Kidney (tissue), 14 donors: ENCODE data around the gene SCP2. TPM values are rescaled to one million over a fixed set of nuclear protein-coding genes. Genes with fewer than 3 reads are reported as not detected.

Experiments used
- DNase-seq, 5 donors: peaks; one replicate each; pipeline ENCODE4 v3.0.0-alpha.2; 2013 to 2020
- FAIRE-seq: peaks from 2 replicates; lab custom pipeline; 2012; peaks lifted over from hg19 to GRCh38; lab: Jason Lieb, UNC
- H3K27ac ChIP-seq, 2 donors: one replicate each; pipeline ENCODE4 v1.7.0; 2013; ENCODE audit warnings: low read depth in 2 of 2, low read length in 2 of 2, inconsistent platforms in 1 of 2
- H3K27me3 ChIP-seq: one replicate; pipeline ENCODE4 v1.7.1; 2013; ENCODE audit warnings: low read length, inconsistent platforms; ENCODE audit not compliant: control insufficient read depth, insufficient read depth
- H3K36me3 ChIP-seq, 3 donors: one replicate each; pipeline versions ENCODE4 v1.7.0 to v1.7.1; 2013; ENCODE audit warnings: low read length in 3 of 3, control low read depth in 1 of 3, inconsistent platforms in 1 of 3; ENCODE audit not compliant: insufficient read depth in 3 of 3, control insufficient read depth in 2 of 3
- H3K4me1 ChIP-seq, 3 donors: one replicate each; pipeline versions ENCODE4 v1.7.0 to v1.7.1; 2013; ENCODE audit warnings: low read length in 3 of 3, inconsistent platforms in 1 of 3, low read depth in 1 of 3; ENCODE audit not compliant: control insufficient read depth in 2 of 3, insufficient read depth in 2 of 3
- H3K4me3 ChIP-seq, 3 donors: one replicate each; pipeline versions ENCODE4 v1.7.0 to v1.8.1; 2013; ENCODE audit warnings: low read length in 3 of 3, control low read depth in 1 of 3, inconsistent platforms in 1 of 3
- H3K9ac ChIP-seq, 3 donors: one replicate each; pipeline versions ENCODE4 v1.7.0 to v1.7.1; 2013; ENCODE audit warnings: low read length in 3 of 3, control low read depth in 1 of 3, inconsistent platforms in 1 of 3
- H3K9me3 ChIP-seq, 3 donors: one replicate each; pipeline versions ENCODE4 v1.7.0 to v1.7.1; 2013; ENCODE audit warnings: low read length in 3 of 3, control low read depth in 1 of 3, inconsistent platforms in 1 of 3; ENCODE audit not compliant: control insufficient read depth in 2 of 3, insufficient read depth in 1 of 3
- CTCF ChIP-seq: IDR thresholded peaks from 3 replicates; pipeline ENCODE4 v1.5.1; 2012; ENCODE audit warnings: mild to moderate bottlenecking, moderate library complexity, borderline replicate concordance; ENCODE audit not compliant: insufficient read depth; ENCODE audit errors: extremely low read depth
- intact Hi-C: fragments of 100-400 bp; cut with DNase I; formaldehyde crosslinking; loops from one replicate; pipeline ENCODE4 v1.11.1; 2022
- polyA plus RNA-seq: library from polyadenylated mRNA; stranded (reverse); fragments of 350-450 nt; fragmentation: Illumina TruSeq; extraction: RNeasy Lipid Tissue Mini Kit (QIAGEN cat#74804); gene quantifications from one replicate; pipeline ENCODE4 v1.2.3, GENCODE V29; 2014; ENCODE audit warnings: low read depth, low replicate concordance; ENCODE audit not compliant: insufficient read depth
- total RNA-seq: library from RNA; stranded (reverse); fragmentation: NEBNext Ultra II Directional; extraction: Animal tissue kit (Norgen Biotek cat#: 25700); gene quantifications from one replicate; pipeline ENCODE4 v1.2.1, GENCODE V29; 2021
- donor health status: control.
- donor health status: control.
- donor health status: control.
- donor health status: control.
- donor health status: control.
- donor health status: DM: yes; HTN: yes; CAD: no.
- donor health status: Normal renal cell carcinoma (clear cell type).

Gene SCP2
- total and polyA plus RNA-seq, 2 donors from 2014 or later = 168 to 226 TPM

GRCh38 chr1:53065391-53065790 is 138.3 kb downstream of the SCP2 start:
- DNase-seq (peak in 1 of 5 donors; percentile 6), FAIRE-seq (no peak)
- H3K9me3 ChIP-seq = no peaks in the 10 kb centered on the region
- no peak overlapping the region for H3K9ac ChIP-seq
- H3K4me3 ChIP-seq = no peak overlapping the region
- peaks cover 0 to 3% (median 0%) of the 10 kb centered on the region in 3 donors for H3K4me1 ChIP-seq
- intact Hi-C loops = no loop called here
- H3K27ac ChIP-seq = no peak overlapping the region
- no peaks in the 10 kb centered on the region for H3K36me3 ChIP-seq
- no peak for TF ChIP-seq CTCF
- no peaks in the 10 kb centered on the region for H3K27me3 ChIP-seq

- TF ChIP-seq CTCF = no peak
- no peaks in the 10 kb centered on the region for H3K36me3 ChIP-seq
- intact Hi-C loops = no loop called here
- H3K27ac ChIP-seq = no peak overlapping the region
- FAIRE-seq (no peak), DNase-seq (no peak)
- no peaks in the 10 kb centered on the region for H3K9me3 ChIP-seq
- H3K4me1 ChIP-seq = peaks cover 0 to 3% (median 0%) of the 10 kb centered on the region in 3 donors
- no peak overlapping the region for H3K4me3 ChIP-seq
- no peaks in the 10 kb centered on the region for H3K27me3 ChIP-seq
- no peak overlapping the region for H3K9ac ChIP-seq
Observed at GRCh38 chr1:53066488-53066887, 139.4 kb downstream of the SCP2 start.

- H3K27ac ChIP-seq = no peak overlapping the region
- no peaks in the 10 kb centered on the region for H3K9me3 ChIP-seq
- H3K4me3 ChIP-seq = no peak overlapping the region
- no peak overlapping the region for H3K9ac ChIP-seq
- DNase-seq (peak in 1 of 5 donors; percentile 64), FAIRE-seq (no peak)
- no peak for TF ChIP-seq CTCF
- H3K4me1 ChIP-seq = peaks cover 0 to 3% (median 0%) of the 10 kb centered on the region in 3 donors
- no peaks in the 10 kb centered on the region for H3K36me3 ChIP-seq
- intact Hi-C loops = no loop called here
- no peaks in the 10 kb centered on the region for H3K27me3 ChIP-seq
Observed at GRCh38 chr1:53066891-53067738, 140.0 kb downstream of the SCP2 start.
